H9 (cell line): ENCODE data around the gene MBP. TPM values are rescaled to one million over a fixed set of nuclear protein-coding genes. Genes with fewer than 3 reads are reported as not detected.

Experiments used
- DNase-seq: peaks from one replicate; pipeline ENCODE4 v3.0.0-alpha.2; 2017
- H2AFZ ChIP-seq: one replicate; pipeline ENCODE4 v1.6.1; 2013; ENCODE audit warnings: mild to moderate bottlenecking, low read length, control low read depth, moderate library complexity
- H2AK5ac ChIP-seq: 2 replicates; pipeline ENCODE4 v1.6.1; 2013; ENCODE audit warnings: low read length, control low read depth, mixed read lengths; ENCODE audit not compliant: insufficient read length
- H2BK120ac ChIP-seq: one replicate; pipeline ENCODE4 v1.6.1; 2013; ENCODE audit warnings: low read depth, mild to moderate bottlenecking, low read length, control low read depth, inconsistent platforms; ENCODE audit not compliant: poor library complexity, severe bottlenecking
- H2BK12ac ChIP-seq: 2 replicates; pipeline ENCODE4 v1.6.1; 2013; ENCODE audit warnings: low read length, control low read depth, mixed read lengths, low read depth; ENCODE audit not compliant: insufficient read length
- H2BK15ac ChIP-seq: 2 replicates; pipeline ENCODE4 v1.6.1; 2013; ENCODE audit warnings: low read depth, low read length, control low read depth
- H2BK20ac ChIP-seq: one replicate; pipeline ENCODE4 v1.6.1; 2013; ENCODE audit warnings: low read depth, mild to moderate bottlenecking, low read length, control low read depth, inconsistent platforms; ENCODE audit not compliant: poor library complexity, severe bottlenecking
- H2BK5ac ChIP-seq: 2 replicates; pipeline ENCODE4 v1.6.1; 2013; ENCODE audit warnings: low read length, control low read depth, mixed read lengths; ENCODE audit not compliant: insufficient read length
- H3K14ac ChIP-seq: 2 replicates; pipeline ENCODE4 v1.6.1; 2013; ENCODE audit warnings: low read length, control low read depth; ENCODE audit not compliant: insufficient read depth
- H3K18ac ChIP-seq: 2 replicates; pipeline ENCODE4 v1.6.1; 2013; ENCODE audit warnings: low read depth, mild to moderate bottlenecking, mixed read lengths, low read length, control low read depth; ENCODE audit not compliant: insufficient read length
- H3K23ac ChIP-seq: 2 replicates; pipeline ENCODE4 v1.6.1; 2013; ENCODE audit warnings: low read length, control low read depth, mixed read lengths, low read depth; ENCODE audit not compliant: insufficient read length
- H3K23me2 ChIP-seq: 2 replicates; pipeline ENCODE4 v1.6.1; 2013; ENCODE audit warnings: low read depth, mild to moderate bottlenecking, mixed read lengths, low read length, control low read depth; ENCODE audit not compliant: insufficient read length, poor library complexity, severe bottlenecking
- H3K27ac ChIP-seq: 2 replicates; pipeline ENCODE4 v1.5.1; 2013; ENCODE audit warnings: low read length, control low read depth, mixed read lengths, low read depth; ENCODE audit not compliant: insufficient read length
- H3K27me3 ChIP-seq: 2 replicates; pipeline ENCODE4 v1.6.1; 2013; ENCODE audit warnings: low read length, control low read depth, inconsistent platforms; ENCODE audit not compliant: insufficient read depth
- H3K4ac ChIP-seq: 2 replicates; pipeline ENCODE4 v1.6.1; 2013; ENCODE audit warnings: low read depth, mild to moderate bottlenecking, control low read depth, inconsistent platforms, low read length, moderate library complexity
- H3K4me1 ChIP-seq: 2 replicates; pipeline ENCODE4 v1.6.1; 2013; ENCODE audit warnings: low read length, control low read depth, inconsistent platforms; ENCODE audit not compliant: insufficient read depth
- H3K4me2 ChIP-seq: 2 replicates; pipeline ENCODE4 v1.6.1; 2013; ENCODE audit warnings: low read length, control low read depth, mixed read lengths; ENCODE audit not compliant: insufficient read length, insufficient read depth
- H3K56ac ChIP-seq: 2 replicates; pipeline ENCODE4 v1.6.1; 2013; ENCODE audit warnings: low read depth, mild to moderate bottlenecking, mixed read lengths, low read length, control low read depth; ENCODE audit not compliant: insufficient read length
- H3K79me1 ChIP-seq: 2 replicates; pipeline ENCODE4 v1.6.1; 2013; ENCODE audit warnings: low read depth, mild to moderate bottlenecking, moderate library complexity, low read length, control low read depth, inconsistent platforms; ENCODE audit not compliant: insufficient read depth, poor library complexity, severe bottlenecking
- H3K79me2 ChIP-seq: 2 replicates; pipeline ENCODE4 v1.6.1; 2013; ENCODE audit warnings: low read length, control low read depth, inconsistent platforms; ENCODE audit not compliant: insufficient read depth
- H3K9ac ChIP-seq: 2 replicates; pipeline ENCODE4 v1.6.1; 2013; ENCODE audit warnings: low read length, control low read depth, mixed read lengths; ENCODE audit not compliant: insufficient read length; ENCODE audit errors: extremely low read depth
- H3K9me3 ChIP-seq: one replicate; pipeline ENCODE4 v1.6.1; 2013; ENCODE audit warnings: low read depth, low read length, inconsistent platforms; ENCODE audit not compliant: control insufficient read depth
- H3T11ph ChIP-seq: one replicate; pipeline ENCODE4 v1.6.1; 2013; ENCODE audit warnings: mild to moderate bottlenecking, low read length, control low read depth, inconsistent platforms
- H4K20me1 ChIP-seq: one replicate; pipeline ENCODE4 v1.6.1; 2013; ENCODE audit not compliant: control insufficient read depth, insufficient read length, insufficient read depth
- H4K5ac ChIP-seq: 2 replicates; pipeline ENCODE4 v1.6.1; 2013; ENCODE audit warnings: low read depth, mild to moderate bottlenecking, mixed read lengths, low read length, control low read depth; ENCODE audit not compliant: insufficient read length
- H4K8ac ChIP-seq: replicated peaks from 2 replicates; pipeline ENCODE4 v1.6.1; 2013; ENCODE audit warnings: low read length, control low read depth, mixed read lengths, low read depth; ENCODE audit not compliant: insufficient read length
- H4K91ac ChIP-seq: 2 replicates; pipeline ENCODE4 v1.6.1; 2013; ENCODE audit warnings: low read depth, mild to moderate bottlenecking, moderate library complexity, mixed read lengths, low read length, control low read depth; ENCODE audit not compliant: insufficient read length
- H3K27ac Mint-ChIP-seq, 3 experiments: 2 replicates in 2 of 3; 3 replicates in 1 of 3; pipeline ENCODE4 v1.8.0; 2020 to 2021; ENCODE audit warnings: mixed read lengths in 3 of 3, mild to moderate bottlenecking in 1 of 3, moderate library complexity in 1 of 3
- H3K27me3 Mint-ChIP-seq: 2 replicates; pipeline ENCODE4 v1.8.0; 2021; ENCODE audit warnings: low read depth, mild to moderate bottlenecking, moderate library complexity, mixed read lengths
- H3K36me3 Mint-ChIP-seq, 3 experiments: 2 replicates in 2 of 3; 3 replicates in 1 of 3; pipeline ENCODE4 v1.8.0; 2020 to 2021; ENCODE audit warnings: low read depth in 3 of 3, mixed read lengths in 3 of 3; ENCODE audit not compliant: insufficient read depth in 1 of 3
- H3K4me1 Mint-ChIP-seq, 2 experiments: 2 replicates each; pipeline ENCODE4 v1.8.0; 2020; ENCODE audit warnings: mixed read lengths in 2 of 2
- H3K4me3 Mint-ChIP-seq, 2 experiments: 2 replicates in 1 of 2; 3 replicates in 1 of 2; pipeline ENCODE4 v1.8.0; 2020 to 2021; ENCODE audit warnings: mild to moderate bottlenecking in 2 of 2, mixed read lengths in 2 of 2, moderate library complexity in 1 of 2
- H3K9me3 Mint-ChIP-seq, 2 experiments: 2 replicates in 1 of 2; 3 replicates in 1 of 2; pipeline ENCODE4 v1.8.0; 2020; ENCODE audit warnings: mild to moderate bottlenecking in 2 of 2, mixed read lengths in 2 of 2, moderate library complexity in 1 of 2
- CTCF ChIP-seq: fragments of 200-600 bp; sonication (generic); conservative IDR thresholded peaks from 3 replicates; pipeline ENCODE4 v1.8.0; 2021; ENCODE audit warnings: antibody characterized with exemption, mild to moderate bottlenecking
- WGBS: extraction: QIAGEN DNeasy Blood & Tissue Kit; methylation state at CpG from one replicate; pipeline ENCODE4 v1.1.7; 2013; ENCODE audit warnings: missing lambda C conversion rate, low lambda C conversion rate, mixed read lengths; ENCODE audit not compliant: insufficient read length; ENCODE audit errors: extremely low coverage; 5-methylcytosine and 5-hydroxymethylcytosine counted together
- total RNA-seq: library from RNA; stranded (reverse); gene quantifications from 2 replicates; pipeline ENCODE4 v1.2.1, GENCODE V29; 2021

Gene MBP
- total RNA-seq, 1 experiment from 2014 or later = 8.6 TPM

DNA sequence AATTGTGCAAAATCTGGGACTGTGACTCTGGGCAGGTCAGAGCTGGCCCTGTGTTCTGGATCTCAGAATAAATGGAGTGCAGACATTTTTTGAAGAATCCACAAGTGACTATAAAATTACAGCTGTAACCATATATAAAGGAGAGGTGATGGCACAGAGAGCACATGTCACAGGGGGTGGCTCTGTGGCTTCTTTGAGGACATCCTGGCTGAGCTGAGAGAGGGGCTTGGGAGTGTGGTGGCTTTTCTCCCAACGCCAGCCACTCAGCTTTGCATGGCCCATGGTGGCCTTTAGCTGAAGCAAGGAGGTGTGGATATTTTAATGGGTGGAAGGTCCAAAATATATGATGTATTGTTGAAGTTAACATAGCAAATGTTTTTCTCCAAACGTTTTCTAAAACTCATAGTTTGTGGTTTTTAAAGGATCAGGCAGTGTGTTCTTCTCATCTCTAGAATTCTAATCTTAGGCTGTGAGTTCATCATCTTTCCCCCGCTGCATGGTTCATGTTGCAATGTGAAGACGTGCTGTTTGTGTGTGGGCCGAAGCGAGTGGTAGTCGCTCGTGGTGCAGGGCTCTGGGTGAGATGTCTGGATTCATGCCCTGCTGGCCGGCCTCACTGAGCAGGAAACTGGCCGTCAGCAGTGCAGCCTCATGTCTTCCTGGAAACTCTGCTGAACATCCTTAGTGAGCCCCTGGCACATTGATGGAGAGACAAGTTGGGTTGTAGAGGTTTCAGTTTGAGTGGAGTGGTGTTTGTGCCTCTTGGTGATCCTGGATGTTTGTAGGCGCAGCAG is 200.4 kb downstream of the MBP start:
- H3K18ac ChIP-seq = no peak overlapping the region
- no peak overlapping the region for H2BK12ac ChIP-seq
- Mint-ChIP-seq H3K36me3 (peaks cover 0 to 40% (median 33%) of the 10 kb centered on the region in 3 experiments; a peak in 5 of 7 replicates), H3K4me3 (no peak overlapping the region), H3K27ac (peak overlapping the region in 1 of 3 experiments; percentile 76; a peak in 2 of 7 replicates), H3K27me3 (no peaks in the 10 kb centered on the region), H3K4me1 (no peaks in the 10 kb centered on the region), H3K9me3 (no peaks in the 10 kb centered on the region)
- no peak overlapping the region for H2AK5ac ChIP-seq
- no peak overlapping the region for H3K9ac ChIP-seq
- H4K91ac ChIP-seq = no peak overlapping the region
- H2BK5ac ChIP-seq = no peak overlapping the region
- no peak for TF ChIP-seq CTCF
- H3K27ac ChIP-seq = no peak overlapping the region
- no peak overlapping the region for H2BK20ac ChIP-seq
- no peak overlapping the region for H2BK15ac ChIP-seq
- no peaks in the 10 kb centered on the region for H3K79me1 ChIP-seq
- H3K4ac ChIP-seq = no peak overlapping the region
- H3K23ac ChIP-seq = no peak overlapping the region
- H3K27me3 ChIP-seq = no peaks in the 10 kb centered on the region
- H3T11ph ChIP-seq = no peak overlapping the region
- no peak overlapping the region for H2AFZ ChIP-seq
- no peak overlapping the region for H4K5ac ChIP-seq
- H3K56ac ChIP-seq = no peak overlapping the region
- no peak overlapping the region for H3K4me2 ChIP-seq
- H4K8ac ChIP-seq = no peak overlapping the region
- WGBS = no CpG with 5 or more reads among the region's 11 CpGs
- no peaks in the 10 kb centered on the region for H3K23me2 ChIP-seq
- H4K20me1 ChIP-seq = no peaks in the 10 kb centered on the region
- DNase-seq = no peak
- no peak overlapping the region for H2BK120ac ChIP-seq
- no peak overlapping the region; the same call in 1 of the 2 replicates for H3K14ac ChIP-seq
- no peaks in the 10 kb centered on the region for H3K79me2 ChIP-seq
- no peaks in the 10 kb centered on the region for H3K9me3 ChIP-seq
- no peaks in the 10 kb centered on the region for H3K4me1 ChIP-seq
